Right cardiac atrium (tissue), 5 donors: ENCODE results near the gene SPATA12. TPM values are rescaled to one million over a fixed set of nuclear protein-coding genes. Genes with fewer than 3 reads are reported as not detected.

Experiments
- ATAC-seq, 2 donors: fragments of 200-7000 bp; cut with Tn5 transposase; one replicate each; pipeline versions ENCODE4 v1.8.0 to v1.9.1; 2020; ENCODE audit warnings: moderate library complexity in 2 of 2, mild to moderate bottlenecking in 1 of 2
- DNase-seq, 3 donors: peaks; one replicate each; pipeline ENCODE4 v3.0.0-alpha.2; 2020
- H3K27ac ChIP-seq: one replicate; pipeline ENCODE4 v1.5.1; 2013; ENCODE audit warnings: mild to moderate bottlenecking, low read length, control low read depth, moderate library complexity
- H3K27me3 ChIP-seq: one replicate; pipeline ENCODE4 v1.6.1; 2013; ENCODE audit not compliant: control insufficient read depth, insufficient read depth
- H3K4me1 ChIP-seq: one replicate; pipeline ENCODE4 v1.6.1; 2013; ENCODE audit warnings: low read length; ENCODE audit not compliant: control insufficient read depth, insufficient read depth
- H3K4me3 ChIP-seq: one replicate; pipeline ENCODE4 v1.5.1; 2013; ENCODE audit warnings: low read length, control low read depth
- H3K9me3 ChIP-seq: one replicate; pipeline ENCODE4 v1.6.1; 2013; ENCODE audit warnings: low read length; ENCODE audit not compliant: control insufficient read depth
- WGBS: extraction: QIAGEN DNeasy Blood & Tissue Kit; methylation state at CpG from one replicate; pipeline ENCODE4 v1.1.7; 2013; 5-methylcytosine and 5-hydroxymethylcytosine counted together
- intact Hi-C, 4 donors: fragments of 100-400 bp; cut with DNase I; formaldehyde crosslinking; loops; one replicate each; pipeline versions ENCODE4 v1.11.0 to v1.14.0; 2022 to 2023
- polyA plus RNA-seq: library from polyadenylated mRNA; stranded (reverse); fragments of 200-250 nt; gene quantifications from one replicate; pipeline ENCODE4 v1.2.3, GENCODE V29; 2013
- total RNA-seq, 4 donors: library from RNA; stranded (reverse); fragmentation: NEBNext Ultra II Directional; extraction: Animal tissue kit (Norgen Biotek cat#: 25700); gene quantifications; one replicate each; pipeline ENCODE4 v1.2.1, GENCODE V29; 2021
- donor health status: healthy with polysubstance abuse.
- donor health status: DM: no; HTN: yes; CAD: no.
- donor health status: DM: no; HTN: no; CAD: no.
- donor health status: DM: no; HTN: yes; CAD: no; lungs with severe emphysema.
- donor health status: DM: yes; HTN: yes; CAD: no.

The SPATA12 gene
- total and polyA plus RNA-seq, 5 donors, result 0.02 TPM; not detected in 4

DNA sequence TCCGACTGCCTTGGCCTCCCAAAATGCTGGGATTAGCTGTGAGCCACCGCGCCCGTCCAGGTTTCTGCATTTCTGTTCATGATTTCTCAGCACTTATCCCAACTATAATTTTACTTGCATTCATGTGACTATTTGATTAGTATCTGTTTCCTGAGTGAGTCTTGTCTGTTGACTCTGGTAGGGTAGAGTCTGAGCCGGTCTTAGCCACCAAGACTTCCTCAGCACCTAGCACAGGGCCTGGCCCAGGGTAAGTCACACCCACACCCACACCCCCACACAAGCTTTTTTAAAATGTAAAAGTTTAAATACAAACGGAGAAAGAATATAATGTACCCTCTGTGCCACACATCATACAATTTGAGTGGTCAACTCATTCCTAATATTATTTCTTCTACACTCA, 3.1 kb upstream of the SPATA12 start:
- WGBS, result 76% methylated on average over 6 of the region's 6 CpGs
- Histone ChIP-seq H3K27me3 (no peaks in the 10 kb centered on the region), H3K27ac (no peak overlapping the region), H3K4me3 (no peak overlapping the region), H3K9me3 (no peaks in the 10 kb centered on the region), H3K4me1 (peaks cover 2% of the 10 kb centered on the region)
- ATAC-seq (no peak), DNase-seq (no peak)
- intact Hi-C loops, result no loop called here

DNA sequence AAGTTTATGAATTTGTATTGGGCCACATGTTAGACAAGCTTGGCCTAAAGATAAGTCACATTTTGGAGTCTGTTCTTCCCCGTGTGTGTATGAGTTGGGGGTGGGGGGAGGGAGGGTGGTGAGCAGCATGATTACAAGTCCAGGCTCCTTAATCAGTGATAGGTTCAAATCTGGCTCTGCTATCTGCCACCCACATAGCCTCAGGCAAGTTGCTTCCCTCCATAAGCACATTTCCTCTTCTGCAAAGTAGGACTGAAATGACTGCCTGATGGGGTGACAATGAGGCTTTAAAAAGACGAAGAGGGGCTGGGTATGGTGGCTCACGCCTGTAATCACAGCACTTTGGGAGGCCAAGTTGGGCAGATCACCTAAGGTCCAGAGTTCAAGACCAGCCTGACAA, 1.1 kb upstream of the SPATA12 start:
- intact Hi-C loops, result no loop called here
- Histone ChIP-seq H3K27ac (no peak overlapping the region), H3K9me3 (no peaks in the 10 kb centered on the region), H3K4me3 (no peak overlapping the region), H3K27me3 (no peaks in the 10 kb centered on the region), H3K4me1 (peaks cover 2% of the 10 kb centered on the region)
- ATAC-seq, result no peak
- 65% methylated on average over 3 of the region's 3 CpGs for WGBS
- no peak for DNase-seq

- H3K4me3 ChIP-seq, result no peak overlapping the region
- no peak overlapping the region for H3K27ac ChIP-seq
- peaks cover 2% of the 10 kb centered on the region for H3K4me1 ChIP-seq
- ATAC-seq (no peak), DNase-seq (no peak)
- intact Hi-C loops, result no loop called here
- H3K9me3 ChIP-seq, result no peaks in the 10 kb centered on the region
- no peaks in the 10 kb centered on the region for H3K27me3 ChIP-seq
- WGBS, result 94% methylated on average over 3 of the region's 3 CpGs
These were observed 1.1 kb downstream of the SPATA12 start for GRCh38 chr3:57061556-57061955.

DNA sequence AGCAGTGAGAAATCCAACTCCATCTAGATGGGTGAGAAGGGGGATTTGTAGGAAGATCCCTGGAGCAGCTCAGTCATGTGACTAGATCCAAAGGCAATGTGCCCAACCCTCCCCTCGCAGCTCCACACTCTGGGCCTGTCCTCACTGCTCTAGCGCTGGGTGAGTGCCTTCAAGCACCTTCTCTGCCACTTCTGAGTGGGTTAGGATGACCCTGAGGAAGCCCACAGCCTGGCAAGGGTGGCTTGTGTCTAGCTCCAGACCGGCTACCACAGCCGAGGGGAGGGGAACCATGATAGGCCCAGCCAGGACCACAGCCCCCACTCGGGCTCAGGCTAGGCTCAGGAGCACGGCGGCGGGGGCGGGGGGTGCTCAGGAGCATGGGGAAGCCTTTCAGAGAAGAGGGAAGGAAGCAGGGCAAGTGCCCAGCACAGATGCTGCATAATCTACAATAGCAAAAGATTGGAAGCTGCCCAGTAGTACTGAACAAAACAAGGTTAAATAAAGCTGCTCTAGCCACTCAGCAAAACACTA, 1.7 kb downstream of the SPATA12 start:
- WGBS, result 18% methylated on average over 9 of the region's 9 CpGs
- H3K27ac ChIP-seq, result no peak overlapping the region
- no peak overlapping the region for H3K4me3 ChIP-seq
- peak in 2 of 3 donors; percentile 16 to 64 for DNase-seq
- peaks cover 2% of the 10 kb centered on the region for H3K4me1 ChIP-seq
- H3K27me3 ChIP-seq, result no peaks in the 10 kb centered on the region
- ATAC-seq, result peak; percentile 44 to 51
- no peaks in the 10 kb centered on the region for H3K9me3 ChIP-seq
- intact Hi-C loops, result no loop called here

DNA sequence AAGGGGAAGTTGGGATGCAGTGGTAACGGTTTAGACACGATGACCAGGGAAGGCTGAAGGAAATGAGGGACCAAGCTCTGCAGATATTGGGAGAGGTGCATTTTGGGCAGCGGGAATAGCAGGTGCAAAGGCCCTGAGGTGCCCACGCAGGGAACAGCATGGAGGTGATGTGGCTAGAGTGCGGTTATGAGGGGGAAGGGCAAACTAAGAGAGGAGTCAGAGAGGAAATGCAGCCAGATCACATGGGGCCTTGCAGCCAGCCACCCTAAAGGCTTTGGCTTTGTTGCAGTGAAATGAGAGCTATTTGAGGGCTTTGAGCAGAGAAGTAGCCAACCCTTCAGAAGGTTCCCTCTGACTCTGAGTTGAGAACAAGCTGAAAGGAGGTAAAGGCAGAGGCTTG, 2.6 kb downstream of the SPATA12 start:
- intact Hi-C loops, result no loop called here
- no peaks in the 10 kb centered on the region for H3K27me3 ChIP-seq
- H3K27ac ChIP-seq, result no peak overlapping the region
- peaks cover 2% of the 10 kb centered on the region for H3K4me1 ChIP-seq
- WGBS, result 84% methylated on average over 5 of the region's 5 CpGs
- ATAC-seq (no peak), DNase-seq (no peak)
- no peaks in the 10 kb centered on the region for H3K9me3 ChIP-seq
- no peak overlapping the region for H3K4me3 ChIP-seq

- Histone ChIP-seq H3K9me3 (no peaks in the 10 kb centered on the region), H3K27me3 (no peaks in the 10 kb centered on the region), H3K27ac (no peak overlapping the region), H3K4me1 (peaks cover 2% of the 10 kb centered on the region), H3K4me3 (no peak overlapping the region)
- ATAC-seq (no peak), DNase-seq (no peak)
- 84% methylated on average over 6 of the region's 6 CpGs for WGBS
- intact Hi-C loops, result no loop called here
These were observed 3.5 kb downstream of the SPATA12 start for GRCh38 chr3:57064001-57064400.

DNA sequence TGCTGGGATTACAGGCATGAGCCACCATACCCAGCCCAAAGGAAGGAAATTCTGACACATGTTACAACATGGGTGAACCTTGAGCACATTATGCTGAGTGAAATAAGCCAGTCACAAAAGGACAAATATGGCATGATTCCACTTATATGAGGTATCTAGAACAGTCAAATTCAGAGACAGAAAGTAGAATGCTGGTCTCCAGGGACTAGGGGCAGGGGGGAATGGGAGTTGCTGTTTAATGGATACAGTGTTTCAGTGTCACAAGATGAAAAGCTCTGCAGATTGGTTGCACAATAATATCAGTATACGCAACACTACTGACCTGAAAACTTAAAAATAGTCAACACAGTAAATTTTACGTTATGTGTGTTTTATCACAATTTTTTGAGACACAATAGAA, 4.1 kb downstream of the SPATA12 start:
- no peak overlapping the region for H3K27ac ChIP-seq
- DNase-seq, result no peak
- intact Hi-C loops, result no loop called here
- H3K4me1 ChIP-seq, result peaks cover 2% of the 10 kb centered on the region
- H3K27me3 ChIP-seq, result no peaks in the 10 kb centered on the region
- H3K4me3 ChIP-seq, result no peak overlapping the region
- ATAC-seq, result no peak
- H3K9me3 ChIP-seq, result no peaks in the 10 kb centered on the region
- 93% methylated on average over 2 of the region's 2 CpGs for WGBS

GRCh38 chr3:57065588-57065987, 5.1 kb downstream of the SPATA12 start:
- no peak for ATAC-seq
- no peak for DNase-seq
- intact Hi-C loops, result loop anchor here in 1 of 4 donors (5.0 kb wide), 1 partner anchor 58 kb away; no protein-coding TSS in a partner anchor
- Histone ChIP-seq H3K27ac (no peak overlapping the region), H3K9me3 (no peaks in the 10 kb centered on the region), H3K4me3 (no peak overlapping the region), H3K27me3 (no peaks in the 10 kb centered on the region), H3K4me1 (peaks cover 2% of the 10 kb centered on the region)
- 96% methylated on average over 3 of the region's 3 CpGs for WGBS

DNA sequence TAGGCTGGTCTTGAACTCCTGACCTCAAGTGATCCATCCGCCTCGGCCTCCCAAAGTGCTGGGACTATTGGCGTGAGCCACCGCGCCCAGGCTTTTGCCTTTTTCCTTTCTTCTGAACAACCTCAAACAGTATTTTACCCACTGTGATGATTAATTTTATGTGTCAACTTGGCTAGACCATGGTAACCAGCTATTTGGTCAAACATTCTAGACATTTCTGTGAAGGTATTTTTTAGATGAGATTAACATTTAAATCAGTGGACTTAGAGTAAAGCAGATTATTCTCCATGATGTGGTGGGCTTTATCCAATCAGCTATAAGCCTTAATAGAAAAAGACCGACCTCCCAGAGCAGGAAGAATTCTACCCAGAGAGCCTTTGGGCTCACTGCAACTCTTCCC, 6.0 kb downstream of the SPATA12 start:
- Histone ChIP-seq H3K4me3 (no peak overlapping the region), H3K9me3 (no peaks in the 10 kb centered on the region), H3K27ac (no peak overlapping the region), H3K27me3 (no peaks in the 10 kb centered on the region), H3K4me1 (peaks cover 2% of the 10 kb centered on the region)
- WGBS, result 99% methylated on average over 6 of the region's 6 CpGs
- ATAC-seq, result no peak
- no peak for DNase-seq
- intact Hi-C loops, result loop anchor here in 1 of 4 donors (5.0 kb wide), 1 partner anchor 59 kb away; no protein-coding TSS in a partner anchor

- Histone ChIP-seq H3K4me3 (no peak overlapping the region), H3K27ac (peak overlapping the region; percentile 63), H3K9me3 (no peaks in the 10 kb centered on the region), H3K27me3 (no peaks in the 10 kb centered on the region), H3K4me1 (no peaks in the 10 kb centered on the region)
- 33% methylated on average over 11 of the region's 11 CpGs for WGBS
- intact Hi-C loops, result loop anchor here in 1 of 4 donors (5.0 kb wide), 1 partner anchor 61 kb away; no protein-coding TSS in a partner anchor
- peak; percentile 56 to 83 (median 60) for DNase-seq
- peak; percentile 89 to 92 for ATAC-seq
These were observed 8.1 kb downstream of the SPATA12 start for GRCh38 chr3:57068437-57069089.

DNA sequence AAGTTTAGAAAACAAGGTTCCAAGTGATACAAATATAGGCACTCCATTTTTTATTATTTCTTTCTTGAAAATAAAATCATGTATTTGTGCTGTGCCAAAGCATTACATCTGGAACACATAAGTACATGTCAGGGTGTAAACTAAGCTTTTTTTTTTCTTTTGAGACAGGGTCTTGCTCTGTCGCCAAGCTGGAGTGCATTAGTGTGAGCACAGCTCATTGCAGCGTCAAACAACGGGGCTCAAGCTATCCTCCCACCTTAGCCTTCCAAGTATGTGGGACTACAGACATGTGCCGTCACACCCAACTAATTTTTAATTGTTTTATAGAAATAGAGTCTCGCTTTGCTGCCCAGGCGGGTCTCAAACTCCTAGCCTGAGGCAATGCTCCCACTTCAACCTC, 9.0 kb downstream of the SPATA12 start:
- intact Hi-C loops, result loop anchor here in 1 of 4 donors (5.0 kb wide), 1 partner anchor 62 kb away; no protein-coding TSS in a partner anchor
- 58% methylated on average over 6 of the region's 6 CpGs for WGBS
- ATAC-seq, result no peak
- no peak overlapping the region for H3K27ac ChIP-seq
- no peaks in the 10 kb centered on the region for H3K4me1 ChIP-seq
- no peak for DNase-seq
- no peaks in the 10 kb centered on the region for H3K9me3 ChIP-seq
- no peak overlapping the region for H3K4me3 ChIP-seq
- H3K27me3 ChIP-seq, result no peaks in the 10 kb centered on the region
